AG04449 (cell line): ENCODE results near the gene SEPTIN8.
A peak's percentile ranks its signal among the peaks of the same experiment; 100 is the strongest.

Experiments used
- CTCF ChIA-PET: fragments of 350-600 bp; formaldehyde crosslinking; extraction: SDS; loops from one replicate; lab custom pipeline; 2021; ENCODE audit warnings: antibody characterized with exemption; lab: Yijun Ruan, JAX
- POLR2A ChIA-PET: fragments of 400-600, 350-600 bp; formaldehyde crosslinking; extraction: SDS; loops from one replicate; lab custom pipeline; 2020; ENCODE audit warnings: antibody characterized with exemption, inconsistent platforms; lab: Yijun Ruan, JAX
- DNase-seq: peaks from one replicate; pipeline ENCODE4 v3.0.0-alpha.2; 2010; ENCODE audit warnings: low read depth, low spot score
- H3K4me3 ChIP-seq: 2 replicates; pipeline ENCODE4 v1.5.1; 2011; ENCODE audit warnings: low read depth, mild to moderate bottlenecking, control low read depth, low read length
- TF ChIP-seq, protein P1 (sequence below): IDR thresholded peaks from one replicate; pipeline ENCODE4 v1.5.1; 2011; ENCODE audit warnings: mild to moderate bottlenecking, moderate library complexity, low read length, control low read depth, inconsistent platforms; ENCODE audit not compliant: insufficient read depth; ENCODE audit errors: missing control alignments

Gene SEPTIN8

DNA sequence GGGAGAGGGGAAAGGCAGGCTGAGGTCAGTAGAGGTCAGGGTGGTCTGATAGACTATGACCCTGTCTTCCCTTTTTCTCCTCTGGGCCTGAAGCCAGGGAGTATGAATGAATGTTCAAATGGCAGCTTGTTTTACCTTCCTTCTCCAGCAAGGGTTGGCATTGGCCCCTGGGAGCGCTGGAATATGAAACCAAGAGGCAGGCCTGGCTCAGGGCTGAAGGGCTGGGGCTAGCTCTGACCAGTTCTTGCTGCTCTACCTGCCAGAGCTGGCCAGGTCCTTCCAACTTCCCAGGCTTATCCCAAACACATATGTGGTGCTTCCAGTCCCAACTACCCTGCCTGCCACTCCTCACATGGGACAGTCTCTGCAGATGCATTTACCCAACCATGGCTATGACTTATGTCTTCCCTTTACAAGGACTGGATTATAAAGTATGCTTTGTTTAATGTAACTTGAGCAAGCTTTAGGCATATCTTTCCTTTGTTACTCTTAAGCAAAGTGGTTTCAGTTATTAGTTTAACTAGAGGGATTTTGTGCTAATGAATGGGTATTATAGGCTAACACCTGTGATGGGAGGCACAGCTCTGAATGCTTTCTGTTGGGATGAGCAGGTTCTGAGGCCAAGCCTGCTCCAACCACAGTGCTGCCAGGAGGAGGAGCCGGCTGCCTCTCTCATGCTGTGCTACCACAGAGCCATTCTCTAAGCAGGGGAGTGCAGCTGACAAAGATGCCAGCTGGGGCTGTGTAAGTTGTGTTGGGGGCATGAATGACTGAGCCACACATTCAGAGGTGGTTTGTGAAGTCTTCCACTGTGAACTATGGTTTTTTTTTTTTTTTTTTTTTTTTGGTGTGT is 23.7 kb downstream of the SEPTIN8 start:
- TF ChIP-seq, protein P1, sequence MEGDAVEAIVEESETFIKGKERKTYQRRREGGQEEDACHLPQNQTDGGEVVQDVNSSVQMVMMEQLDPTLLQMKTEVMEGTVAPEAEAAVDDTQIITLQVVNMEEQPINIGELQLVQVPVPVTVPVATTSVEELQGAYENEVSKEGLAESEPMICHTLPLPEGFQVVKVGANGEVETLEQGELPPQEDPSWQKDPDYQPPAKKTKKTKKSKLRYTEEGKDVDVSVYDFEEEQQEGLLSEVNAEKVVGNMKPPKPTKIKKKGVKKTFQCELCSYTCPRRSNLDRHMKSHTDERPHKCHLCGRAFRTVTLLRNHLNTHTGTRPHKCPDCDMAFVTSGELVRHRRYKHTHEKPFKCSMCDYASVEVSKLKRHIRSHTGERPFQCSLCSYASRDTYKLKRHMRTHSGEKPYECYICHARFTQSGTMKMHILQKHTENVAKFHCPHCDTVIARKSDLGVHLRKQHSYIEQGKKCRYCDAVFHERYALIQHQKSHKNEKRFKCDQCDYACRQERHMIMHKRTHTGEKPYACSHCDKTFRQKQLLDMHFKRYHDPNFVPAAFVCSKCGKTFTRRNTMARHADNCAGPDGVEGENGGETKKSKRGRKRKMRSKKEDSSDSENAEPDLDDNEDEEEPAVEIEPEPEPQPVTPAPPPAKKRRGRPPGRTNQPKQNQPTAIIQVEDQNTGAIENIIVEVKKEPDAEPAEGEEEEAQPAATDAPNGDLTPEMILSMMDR: peak; percentile 23
- no peak overlapping the region for H3K4me3 ChIP-seq
- POLR2A ChIA-PET: interaction anchor here (0.6 kb wide), 1 partner anchor 18 kb away, joined by 5 read pairs; no protein-coding TSS in a partner anchor
- CTCF ChIA-PET: interaction anchor here (1.0 to 18.0 kb wide), 9 partner anchors 9 to 113 kb away, joined by 3 to 317 read pairs (median 5); partner anchors contain the start of genes CCNI2, GDF9, KIF3A and SOWAHA
- DNase-seq: no peak

DNA sequence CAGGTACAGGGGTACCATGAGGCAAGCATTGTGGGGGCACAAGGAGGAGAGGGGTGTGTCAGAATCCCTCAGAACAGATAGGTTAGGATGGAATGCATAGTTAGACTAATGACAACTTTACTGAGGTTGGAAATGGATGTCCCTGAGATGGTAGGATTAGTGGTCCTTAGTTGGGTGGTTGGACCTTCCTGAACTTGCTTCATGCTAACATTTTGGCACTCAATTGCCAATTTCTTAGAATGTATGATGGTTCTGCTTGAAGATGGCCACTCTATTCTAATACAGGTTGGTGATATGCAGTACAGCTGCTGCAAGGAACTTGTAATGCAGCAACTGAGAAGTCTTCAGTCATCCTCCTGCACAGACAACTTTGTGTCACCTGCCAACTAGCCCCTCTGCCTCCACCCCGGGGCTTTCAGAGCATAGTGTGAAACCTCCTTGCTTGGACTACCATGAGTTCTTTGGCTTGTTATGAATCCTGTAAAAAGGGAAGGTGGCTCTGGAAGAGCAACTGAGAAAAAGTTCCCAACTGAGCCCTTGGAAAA is 24.4 kb downstream of the SEPTIN8 start:
- ChIA-PET POLR2A (interaction anchor here (0.6 kb wide), 1 partner anchor 19 kb away, joined by 5 read pairs; no protein-coding TSS in a partner anchor), CTCF (interaction anchor here (1.3 to 18.0 kb wide), 4 partner anchors 11 to 67 kb away, joined by 3 to 317 read pairs (median 20); partner anchors contain the start of genes KIF3A and SOWAHA)
- TF ChIP-seq, protein P1: no peak
- no peak overlapping the region for H3K4me3 ChIP-seq
- DNase-seq: no peak

DNA sequence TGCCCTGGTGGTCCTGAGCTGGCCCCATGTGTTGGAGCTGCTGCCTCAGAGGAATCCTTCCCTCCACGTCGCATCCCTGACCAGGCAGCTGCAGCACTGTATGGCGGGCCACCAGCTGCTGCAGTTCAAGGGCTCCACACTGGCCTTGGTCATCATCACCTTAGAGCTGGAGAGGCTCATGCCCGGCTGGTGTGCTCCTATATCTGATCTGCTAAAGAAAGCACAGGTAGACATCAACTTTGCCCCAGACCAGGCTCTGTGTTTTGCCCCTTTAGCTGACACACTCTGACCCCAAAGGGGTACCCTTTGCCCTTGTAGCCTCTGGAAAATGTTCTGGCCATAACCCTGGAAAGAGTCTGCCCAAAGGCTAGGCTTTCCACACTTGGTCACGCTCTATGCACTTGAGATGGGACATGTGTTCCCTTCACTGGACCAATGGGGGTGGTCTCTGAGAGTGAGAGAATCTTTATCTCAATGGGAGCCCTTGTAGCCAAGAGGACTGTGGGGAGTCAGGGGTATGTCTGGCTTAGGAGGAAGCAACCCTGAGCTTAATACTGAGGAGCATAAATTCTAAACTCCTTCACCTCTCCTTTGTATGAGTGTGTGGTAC is 25.0 kb downstream of the SEPTIN8 start:
- no peak for DNase-seq
- ChIA-PET CTCF (interaction anchor here (2.6 to 18.0 kb wide), 3 partner anchors 14 to 77 kb away, joined by 9 to 317 read pairs (median 36); partner anchors contain the start of genes SHROOM1 and SOWAHA), POLR2A (no interaction called here)
- TF ChIP-seq, protein P1: no peak
- no peak overlapping the region for H3K4me3 ChIP-seq

DNA sequence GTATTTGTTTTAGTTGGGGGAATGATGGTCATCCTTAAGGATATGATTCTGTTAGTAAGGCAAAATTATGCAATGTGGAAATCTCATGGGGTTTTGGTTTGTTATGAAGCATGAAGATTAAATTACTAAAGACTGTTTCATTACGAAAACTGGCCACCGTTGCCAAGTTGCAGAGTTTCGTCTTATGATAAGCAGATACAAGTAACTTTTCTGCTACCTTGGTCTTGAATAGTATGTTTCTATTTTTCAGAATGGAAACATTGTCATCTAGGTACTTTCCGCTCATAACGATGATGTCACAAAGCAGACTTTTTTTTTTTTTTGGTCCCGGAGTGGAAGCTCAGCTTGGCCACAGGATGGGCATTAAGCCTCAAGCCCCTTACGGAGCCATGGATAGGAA is 25.6 kb downstream of the SEPTIN8 start:
- ChIA-PET CTCF (interaction anchor here (2.6 to 18.0 kb wide), 3 partner anchors 14 to 78 kb away, joined by 9 to 317 read pairs (median 36); partner anchors contain the start of genes SHROOM1 and SOWAHA), POLR2A (no interaction called here)
- no peak overlapping the region for H3K4me3 ChIP-seq
- no peak for DNase-seq
- TF ChIP-seq, protein P1: no peak

DNA sequence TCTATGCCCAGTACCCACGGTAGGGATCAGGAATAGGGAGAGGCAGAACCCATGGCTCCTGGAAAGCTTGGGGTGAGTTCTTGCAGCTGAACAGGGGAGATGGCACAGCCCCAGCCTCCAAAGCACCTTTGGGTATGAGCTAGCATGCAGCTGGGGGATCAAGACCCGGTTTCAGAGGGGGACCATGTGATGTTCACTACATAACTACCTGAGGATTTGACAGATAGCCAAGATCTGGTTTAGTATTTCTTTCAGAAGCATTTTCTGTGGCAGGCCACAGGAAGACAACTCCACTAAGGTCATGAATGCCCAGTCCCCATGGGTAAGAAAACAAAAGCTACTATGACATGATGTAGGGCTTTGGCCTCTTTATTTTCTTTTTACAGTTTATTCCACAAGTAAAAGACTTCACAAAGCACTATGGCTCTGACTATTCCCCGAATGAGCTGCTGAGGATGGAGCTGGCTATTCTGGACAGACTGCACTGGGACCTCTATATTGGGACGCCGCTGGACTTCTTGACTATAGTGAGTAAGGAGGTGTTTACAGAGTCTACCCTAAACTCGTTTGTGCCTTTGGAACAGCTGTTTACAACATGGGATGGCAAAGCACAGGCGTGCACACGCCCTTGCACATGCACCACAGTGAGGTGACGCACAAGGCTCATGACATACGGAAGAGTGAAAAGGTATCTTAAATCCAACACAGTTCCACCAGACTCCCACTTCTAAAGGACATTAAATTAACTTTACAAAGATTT is 26.4 kb downstream of the SEPTIN8 start:
- POLR2A ChIA-PET: no interaction called here
- TF ChIP-seq, protein P1: no peak
- CTCF ChIA-PET: interaction anchor here (0.9 to 18.0 kb wide), 5 partner anchors 12 to 364 kb away, joined by 3 to 317 read pairs (median 9); partner anchors contain the start of genes KIF3A, SHROOM1 and SOWAHA
- DNase-seq: no peak
- H3K4me3 ChIP-seq: no peak overlapping the region
